CD14-positive monocyte (primary cell): Measurements from ENCODE around the gene TMEM128. TPM values are rescaled to one million over a fixed set of nuclear protein-coding genes. Genes with fewer than 3 reads are reported as not detected.
A peak's percentile ranks its signal among the peaks of the same experiment; 100 is the strongest.

Source experiments
- DNase-seq, 3 donors: peaks; one replicate each; pipeline ENCODE4 v3.0.0-alpha.2; 2011 to 2022
- H2AFZ ChIP-seq: 2 replicates; pipeline ENCODE4 v1.6.0; 2012; ENCODE audit warnings: mild to moderate bottlenecking, low read depth, low read length, inconsistent platforms; ENCODE audit not compliant: insufficient read depth, poor library complexity, severe bottlenecking
- H3K27ac ChIP-seq, 2 donors: 1 replicate in 1 of 2; 2 replicates in 1 of 2; pipeline ENCODE4 v1.5.1; 2012 to 2013; ENCODE audit warnings: low read length in 2 of 2, control low read depth in 1 of 2, inconsistent platforms in 1 of 2, low read depth in 1 of 2, mild to moderate bottlenecking in 1 of 2
- H3K27me3 ChIP-seq, 2 donors: one replicate each; pipeline versions ENCODE4 v1.6.0 to v1.6.1; 2011 to 2013; ENCODE audit warnings: low read length in 2 of 2; ENCODE audit not compliant: control insufficient read depth in 2 of 2, insufficient read depth in 2 of 2
- H3K36me3 ChIP-seq, 2 donors: replicated peaks in 1 of 2; 1 replicate in 1 of 2; 2 replicates in 1 of 2; pipeline versions ENCODE4 v1.5.1 to v1.6.1; 2012 to 2013; ENCODE audit warnings: low read length in 2 of 2, control low read depth in 1 of 2, inconsistent platforms in 1 of 2, mild to moderate bottlenecking in 1 of 2; ENCODE audit not compliant: insufficient read depth in 2 of 2, control insufficient read depth in 1 of 2
- H3K4me1 ChIP-seq, 2 donors: 1 replicate in 1 of 2; 2 replicates in 1 of 2; pipeline versions ENCODE4 v1.5.1 to v1.6.1; 2012 to 2013; ENCODE audit warnings: low read length in 2 of 2, control low read depth in 1 of 2, inconsistent platforms in 1 of 2, mild to moderate bottlenecking in 1 of 2, moderate library complexity in 1 of 2; ENCODE audit not compliant: insufficient read depth in 2 of 2, control insufficient read depth in 1 of 2
- H3K4me2 ChIP-seq: replicated peaks from 2 replicates; pipeline ENCODE3; 2012; ENCODE audit warnings: low read length, moderate library complexity, mild to moderate bottlenecking; ENCODE audit not compliant: poor library complexity, severe bottlenecking; ENCODE audit errors: extremely low read depth
- H3K4me3 ChIP-seq, 3 experiments: fragments of 200-600 bp in 1 of 3; sonication (generic) in 1 of 3; replicated peaks in 1 of 3; 1 replicate in 2 of 3; 2 replicates in 1 of 3; pipeline ENCODE4 v1.5.1; 2011 to 2013; ENCODE audit warnings: low read length in 3 of 3, mild to moderate bottlenecking in 3 of 3, control low read depth in 2 of 3, low read depth in 2 of 3, inconsistent platforms in 1 of 3, moderate library complexity in 1 of 3
- H3K79me2 ChIP-seq: 2 replicates; pipeline ENCODE4 v1.6.0; 2012; ENCODE audit warnings: mild to moderate bottlenecking, control low read depth, inconsistent platforms, low read length, moderate library complexity; ENCODE audit not compliant: insufficient read depth
- H3K9ac ChIP-seq: 2 replicates; pipeline ENCODE4 v1.6.0; 2017; ENCODE audit warnings: low read length, mild to moderate bottlenecking; ENCODE audit not compliant: insufficient read depth, poor library complexity, severe bottlenecking
- H3K9me3 ChIP-seq, 2 donors: replicated peaks in 1 of 2; 1 replicate in 1 of 2; 2 replicates in 1 of 2; pipeline versions ENCODE4 v1.5.1 to v1.6.1; 2012 to 2013; ENCODE audit warnings: low read length in 2 of 2, control low read depth in 1 of 2; ENCODE audit not compliant: control insufficient read depth in 1 of 2, insufficient read depth in 1 of 2
- H4K20me1 ChIP-seq: 2 replicates; pipeline ENCODE4 v1.6.0; 2012; ENCODE audit warnings: mild to moderate bottlenecking, low read length, control low read depth, moderate library complexity; ENCODE audit not compliant: insufficient read depth
- H3K27ac Mint-ChIP-seq, 7 donors: one replicate each; pipeline ENCODE4 v1.8.0; 2020; ENCODE audit warnings: mild to moderate bottlenecking in 7 of 7, mixed read lengths in 7 of 7, moderate library complexity in 6 of 7, inconsistent platforms in 2 of 7
- H3K27me3 Mint-ChIP-seq, 3 donors: one replicate each; pipeline ENCODE4 v1.8.0; 2021 to 2022; ENCODE audit warnings: low read depth in 3 of 3, mild to moderate bottlenecking in 3 of 3, mixed read lengths in 3 of 3, moderate library complexity in 3 of 3, inconsistent platforms in 1 of 3
- H3K36me3 Mint-ChIP-seq, 2 donors: one replicate each; pipeline ENCODE4 v1.8.0; 2020; ENCODE audit warnings: mixed read lengths in 2 of 2, inconsistent platforms in 1 of 2, mild to moderate bottlenecking in 1 of 2
- H3K4me1 Mint-ChIP-seq: one replicate; pipeline ENCODE4 v1.8.0; 2020; ENCODE audit warnings: mild to moderate bottlenecking, mixed read lengths
- H3K4me3 Mint-ChIP-seq, 2 donors: one replicate each; pipeline ENCODE4 v1.8.0; 2020; ENCODE audit warnings: mild to moderate bottlenecking in 2 of 2, mixed read lengths in 2 of 2, moderate library complexity in 1 of 2
- H3K9me3 Mint-ChIP-seq, 7 donors: one replicate each; pipeline ENCODE4 v1.8.0; 2020 to 2022; ENCODE audit warnings: mixed read lengths in 7 of 7, mild to moderate bottlenecking in 6 of 7, moderate library complexity in 6 of 7, inconsistent platforms in 2 of 7
- WGBS: methylation state at CpG from one replicate; pipeline ENCODE4 v1.1.5; 2013; ENCODE audit warnings: missing lambda C conversion rate; ENCODE audit not compliant: insufficient coverage; 5-methylcytosine and 5-hydroxymethylcytosine counted together
- intact Hi-C, 2 donors: fragments of 100-400 bp; cut with micrococcal nuclease; formaldehyde crosslinking; loops; one replicate each; pipeline versions ENCODE4 v1.15.0 to v1.15.1; 2023
- polyA plus RNA-seq, 3 donors: library from polyadenylated mRNA; depleted of rRNA in 1 of 3; unstranded in 2 of 3; stranded (reverse) in 1 of 3; fragments of 300-500 nt in 2 of 3; fragments of >200 nt in 1 of 3; fragmentation: Illumina TruSeq in 2 of 3; gene quantifications; 1 replicate in 2 of 3; 2 replicates in 1 of 3; pipeline ENCODE4 v1.2.3, GENCODE V29; 2012 to 2021
- TF ChIP-seq, protein P1 (sequence below): fragments of 200-600 bp; IDR thresholded peaks from one replicate; pipeline ENCODE4 v1.8.0; 2022; ENCODE audit warnings: antibody characterized with exemption, mild to moderate bottlenecking

The TMEM128 gene
- polyA plus RNA-seq, 3 donors, result 11.4 to 35.1 (median 29.7) TPM

DNA sequence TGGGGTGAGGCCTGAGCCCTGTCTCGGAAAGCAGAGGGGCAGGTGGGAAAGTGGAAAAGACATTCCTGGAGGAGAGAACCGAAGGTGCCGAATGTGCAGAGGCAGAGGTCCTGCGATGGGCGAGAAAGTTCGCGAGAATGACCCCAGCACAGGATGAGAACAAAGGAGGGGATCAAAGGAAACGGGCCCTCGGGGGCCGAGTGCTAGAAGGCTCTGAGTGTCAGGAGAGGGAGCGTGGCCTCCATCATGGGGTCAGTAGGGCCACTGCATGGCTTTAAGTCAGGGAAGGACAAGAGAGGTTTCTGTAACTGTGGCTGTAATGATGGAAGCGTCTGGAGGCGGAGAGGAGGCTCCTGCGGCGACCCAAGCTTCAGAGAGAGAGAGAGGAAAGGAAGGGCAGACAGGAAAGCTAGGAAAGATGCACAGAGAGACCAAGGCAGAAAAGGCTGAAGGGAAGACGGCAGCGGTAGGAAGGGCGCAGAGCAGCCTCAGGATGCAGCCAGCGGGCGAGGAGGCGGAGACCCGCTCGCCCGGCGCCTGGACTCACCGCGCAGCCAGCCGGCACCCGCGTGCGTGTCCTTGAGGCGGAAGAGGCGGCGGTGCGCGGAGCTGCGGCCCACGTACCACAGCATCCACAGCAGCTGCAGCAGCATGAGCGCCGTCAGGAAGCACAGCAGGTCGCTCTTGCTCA, 22.0 kb downstream of the TMEM128 start:
- Histone ChIP-seq H3K4me3 (no peak overlapping the region), H3K27ac (no peak overlapping the region), H3K9me3 (peaks cover 0 to 4% of the 10 kb centered on the region in 2 donors), H3K9ac (no peak overlapping the region), H3K4me1 (no peaks in the 10 kb centered on the region), H3K36me3 (no peaks in the 10 kb centered on the region), H4K20me1 (no peaks in the 10 kb centered on the region), H3K4me2 (no peak overlapping the region), H3K27me3 (peaks cover 22 to 48% of the 10 kb centered on the region in 2 donors), H2AFZ (no peak overlapping the region), H3K79me2 (no peaks in the 10 kb centered on the region)
- TF ChIP-seq, protein P1, sequence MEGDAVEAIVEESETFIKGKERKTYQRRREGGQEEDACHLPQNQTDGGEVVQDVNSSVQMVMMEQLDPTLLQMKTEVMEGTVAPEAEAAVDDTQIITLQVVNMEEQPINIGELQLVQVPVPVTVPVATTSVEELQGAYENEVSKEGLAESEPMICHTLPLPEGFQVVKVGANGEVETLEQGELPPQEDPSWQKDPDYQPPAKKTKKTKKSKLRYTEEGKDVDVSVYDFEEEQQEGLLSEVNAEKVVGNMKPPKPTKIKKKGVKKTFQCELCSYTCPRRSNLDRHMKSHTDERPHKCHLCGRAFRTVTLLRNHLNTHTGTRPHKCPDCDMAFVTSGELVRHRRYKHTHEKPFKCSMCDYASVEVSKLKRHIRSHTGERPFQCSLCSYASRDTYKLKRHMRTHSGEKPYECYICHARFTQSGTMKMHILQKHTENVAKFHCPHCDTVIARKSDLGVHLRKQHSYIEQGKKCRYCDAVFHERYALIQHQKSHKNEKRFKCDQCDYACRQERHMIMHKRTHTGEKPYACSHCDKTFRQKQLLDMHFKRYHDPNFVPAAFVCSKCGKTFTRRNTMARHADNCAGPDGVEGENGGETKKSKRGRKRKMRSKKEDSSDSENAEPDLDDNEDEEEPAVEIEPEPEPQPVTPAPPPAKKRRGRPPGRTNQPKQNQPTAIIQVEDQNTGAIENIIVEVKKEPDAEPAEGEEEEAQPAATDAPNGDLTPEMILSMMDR, result no peak
- Mint-ChIP-seq H3K27me3 (peaks cover 64 to 77% (median 71%) of the 10 kb centered on the region in 3 donors), H3K27ac (peak overlapping the region in 1 of 7 donors; percentile 15), H3K36me3 (peaks cover 0 to 7% of the 10 kb centered on the region in 2 donors), H3K4me1 (no peaks in the 10 kb centered on the region), H3K4me3 (peak overlapping the region in 1 of 2 donors; percentile 82), H3K9me3 (peaks cover 5 to 26% (median 15%) of the 10 kb centered on the region in 7 donors)
- no peak for DNase-seq
- WGBS, result 16% methylated on average over 41 of the region's 41 CpGs
- intact Hi-C loops, result no loop called here

- TF ChIP-seq, protein P1, result no peak
- Histone ChIP-seq H3K79me2 (no peaks in the 10 kb centered on the region), H3K36me3 (no peaks in the 10 kb centered on the region), H3K4me1 (no peaks in the 10 kb centered on the region), H3K4me2 (no peak overlapping the region), H3K9me3 (no peaks in the 10 kb centered on the region), H4K20me1 (no peaks in the 10 kb centered on the region), H3K9ac (no peak overlapping the region), H3K27me3 (no peaks in the 10 kb centered on the region), H3K4me3 (no peak overlapping the region), H2AFZ (no peak overlapping the region), H3K27ac (no peak overlapping the region)
- no peaks in the 10 kb centered on the region for H3K36me3 Mint-ChIP-seq
- no peak overlapping the region for H3K4me3 Mint-ChIP-seq
- intact Hi-C loops, result no loop called here
- H3K4me1 Mint-ChIP-seq, result no peaks in the 10 kb centered on the region
- DNase-seq, result no peak
- no CpG with 5 or more reads among the region's 5 CpGs for WGBS
- no peak overlapping the region for H3K27ac Mint-ChIP-seq
- peaks cover 0 to 2% (median 0%) of the 10 kb centered on the region in 7 donors for H3K9me3 Mint-ChIP-seq
- peaks cover 7 to 22% (median 16%) of the 10 kb centered on the region in 3 donors for H3K27me3 Mint-ChIP-seq
Measured at GRCh38 chr4:4217113-4217512, 30.9 kb downstream of the TMEM128 start.
